Breast epithelium (tissue), 4 donors: ENCODE results near the gene ARHGAP26. TPM values are rescaled to one million over a fixed set of nuclear protein-coding genes. Genes with fewer than 3 reads are reported as not detected.

Experiments used
- DNase-seq, 2 donors: peaks; one replicate each; pipeline ENCODE4 v3.0.0-alpha.2; 2019; ENCODE audit warnings: low spot score in 2 of 2
- H3K27ac ChIP-seq, 2 donors: fragments of 200-600 bp; sonication (generic) in 1 of 2; one replicate each; pipeline ENCODE4 v1.5.1; 2016 to 2019; ENCODE audit warnings: mild to moderate bottlenecking in 1 of 2
- H3K27me3 ChIP-seq, 2 donors: fragments of 200-600 bp; sonication (generic) in 1 of 2; one replicate each; pipeline versions ENCODE4 v1.5.1 to v1.6.0; 2017 to 2019; ENCODE audit warnings: control low read depth in 1 of 2, mild to moderate bottlenecking in 1 of 2
- H3K36me3 ChIP-seq: fragments of 200-600 bp; one replicate; pipeline ENCODE4 v1.5.1; 2019
- H3K4me1 ChIP-seq, 2 donors: fragments of 200-600 bp; sonication (generic); one replicate each; pipeline ENCODE4 v1.5.1; 2016 to 2019; ENCODE audit warnings: control low read depth in 1 of 2
- H3K4me3 ChIP-seq, 3 donors: fragments of 200-600 bp; sonication (generic); 1 replicate in 2 of 3; 2 replicates in 1 of 3; pipeline ENCODE4 v1.5.1; 2016 to 2019; ENCODE audit warnings: mild to moderate bottlenecking in 3 of 3, moderate library complexity in 2 of 3
- H3K9me3 ChIP-seq, 2 donors: fragments of 200-600 bp; sonication (generic) in 1 of 2; one replicate each; pipeline ENCODE4 v1.5.1; 2016 to 2019; ENCODE audit warnings: control low read depth in 1 of 2
- CTCF ChIP-seq, 3 donors: fragments of 450-650 bp; IDR thresholded peaks; one replicate each; pipeline ENCODE4 v1.5.1; 2016 to 2017; ENCODE audit warnings: antibody characterized with exemption in 3 of 3, mild to moderate bottlenecking in 3 of 3, moderate library complexity in 3 of 3
- POLR2A ChIP-seq: fragments of 450-650 bp; IDR thresholded peaks from one replicate; pipeline ENCODE4 v1.6.1; 2016; ENCODE audit warnings: antibody characterized with exemption, mild to moderate bottlenecking, moderate library complexity
- POLR2AphosphoS5 ChIP-seq, 3 donors: sonication (generic); formaldehyde crosslinking; IDR thresholded peaks; one replicate each; pipeline ENCODE4 v1.6.1; 2017; ENCODE audit warnings: antibody characterized with exemption in 3 of 3
- intact Hi-C: fragments of 100-400 bp; cut with DNase I; formaldehyde crosslinking; loops from one replicate; pipeline ENCODE4 v1.15.1; 2023; ENCODE audit warnings: low total_unique reads
- total RNA-seq, 3 donors: library from RNA; depleted of rRNA; stranded (reverse); fragments of >200 nt; gene quantifications; one replicate each; pipeline ENCODE4 v1.1.0, GENCODE V29; 2016

The ARHGAP26 gene
- total RNA-seq, 3 donors from 2014 or later, result 33.1 to 89.0 (median 56.4) TPM

- H3K27me3 ChIP-seq, result no peaks in the 10 kb centered on the region
- H3K36me3 ChIP-seq, result no peaks in the 10 kb centered on the region
- no peak for DNase-seq
- H3K9me3 ChIP-seq, result no peaks in the 10 kb centered on the region
- no peak overlapping the region for H3K27ac ChIP-seq
- no peak overlapping the region for H3K4me3 ChIP-seq
- TF ChIP-seq POLR2A (no peak), CTCF (IDR thresholded peaks at IDR 0.05) (no peak), POLR2AphosphoS5 (IDR thresholded peaks at IDR 0.05) (no peak)
- intact Hi-C loops, result no loop called here
- H3K4me1 ChIP-seq, result no peaks in the 10 kb centered on the region
These were observed 7.7 kb downstream of the ARHGAP26 start for GRCh38 chr5:142777850-142778249.

GRCh38 chr5:142779163-142779840 lies 9.1 kb downstream of the ARHGAP26 start:
- Histone ChIP-seq H3K4me3 (no peak overlapping the region), H3K4me1 (no peaks in the 10 kb centered on the region), H3K36me3 (no peaks in the 10 kb centered on the region), H3K9me3 (no peaks in the 10 kb centered on the region), H3K27ac (peak overlapping the region in 1 of 2 donors; percentile 37), H3K27me3 (no peaks in the 10 kb centered on the region)
- intact Hi-C loops, result no loop called here
- no peak for TF ChIP-seq CTCF (IDR thresholded peaks at IDR 0.05)
- no peak for TF ChIP-seq POLR2A
- TF ChIP-seq POLR2AphosphoS5 (IDR thresholded peaks at IDR 0.05), result no peak
- no peak for DNase-seq

GRCh38 chr5:142780871-142781270 lies 10.7 kb downstream of the ARHGAP26 start:
- no peak for DNase-seq
- H3K27me3 ChIP-seq, result no peaks in the 10 kb centered on the region
- H3K9me3 ChIP-seq, result no peaks in the 10 kb centered on the region
- no peak for TF ChIP-seq CTCF (IDR thresholded peaks at IDR 0.05)
- TF ChIP-seq POLR2A, result no peak
- TF ChIP-seq POLR2AphosphoS5 (IDR thresholded peaks at IDR 0.05), result no peak
- H3K27ac ChIP-seq, result no peak overlapping the region
- H3K4me1 ChIP-seq, result no peaks in the 10 kb centered on the region
- intact Hi-C loops, result no loop called here
- H3K36me3 ChIP-seq, result no peaks in the 10 kb centered on the region
- no peak overlapping the region for H3K4me3 ChIP-seq

- no peak for DNase-seq
- no peaks in the 10 kb centered on the region for H3K9me3 ChIP-seq
- H3K4me1 ChIP-seq, result no peaks in the 10 kb centered on the region
- no peaks in the 10 kb centered on the region for H3K36me3 ChIP-seq
- no peaks in the 10 kb centered on the region for H3K27me3 ChIP-seq
- TF ChIP-seq POLR2A, result no peak
- TF ChIP-seq POLR2AphosphoS5 (IDR thresholded peaks at IDR 0.05), result no peak
- TF ChIP-seq CTCF (IDR thresholded peaks at IDR 0.05), result no peak
- H3K27ac ChIP-seq, result peak overlapping the region; percentile 64 to 77
- intact Hi-C loops, result no loop called here
- H3K4me3 ChIP-seq, result no peak overlapping the region
These were observed 12.9 kb downstream of the ARHGAP26 start for GRCh38 chr5:142782976-142783530.

- Histone ChIP-seq H3K27me3 (no peaks in the 10 kb centered on the region), H3K9me3 (no peaks in the 10 kb centered on the region), H3K4me3 (peak overlapping the region in 2 of 3 donors; percentile 3 to 49), H3K36me3 (no peaks in the 10 kb centered on the region), H3K27ac (peak overlapping the region; percentile 64 to 77), H3K4me1 (no peaks in the 10 kb centered on the region)
- TF ChIP-seq POLR2A, result no peak
- TF ChIP-seq CTCF (IDR thresholded peaks at IDR 0.05), result peak in 1 of 3 donors; percentile 21
- TF ChIP-seq POLR2AphosphoS5 (IDR thresholded peaks at IDR 0.05), result no peak
- intact Hi-C loops, result no loop called here
- DNase-seq, result no peak
These were observed 13.6 kb downstream of the ARHGAP26 start for GRCh38 chr5:142783601-142784341.
